ENCODE measurements around the gene CLEC4C.

DNA sequence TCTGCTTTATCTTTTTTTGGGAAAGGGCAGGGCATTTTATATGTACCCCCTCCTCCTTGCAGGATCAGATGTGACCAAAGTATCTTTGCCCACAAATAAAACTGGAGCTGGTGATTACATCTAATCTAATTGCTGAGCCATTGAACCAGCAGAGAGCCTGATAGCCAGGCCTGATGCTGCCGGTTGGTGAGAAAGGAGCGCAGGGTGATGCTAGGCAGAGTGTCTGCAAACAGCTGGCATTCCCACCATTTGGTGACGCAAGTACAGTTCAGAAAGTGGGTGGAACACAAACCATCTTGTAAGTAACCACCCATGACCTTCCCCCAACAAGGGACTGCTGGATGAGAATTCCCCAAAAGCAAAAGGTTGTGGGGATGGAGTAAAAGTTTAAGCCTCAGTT, 23.2 kb downstream of the CLEC4C start:
- TF ChIP-seq, protein P1, sequence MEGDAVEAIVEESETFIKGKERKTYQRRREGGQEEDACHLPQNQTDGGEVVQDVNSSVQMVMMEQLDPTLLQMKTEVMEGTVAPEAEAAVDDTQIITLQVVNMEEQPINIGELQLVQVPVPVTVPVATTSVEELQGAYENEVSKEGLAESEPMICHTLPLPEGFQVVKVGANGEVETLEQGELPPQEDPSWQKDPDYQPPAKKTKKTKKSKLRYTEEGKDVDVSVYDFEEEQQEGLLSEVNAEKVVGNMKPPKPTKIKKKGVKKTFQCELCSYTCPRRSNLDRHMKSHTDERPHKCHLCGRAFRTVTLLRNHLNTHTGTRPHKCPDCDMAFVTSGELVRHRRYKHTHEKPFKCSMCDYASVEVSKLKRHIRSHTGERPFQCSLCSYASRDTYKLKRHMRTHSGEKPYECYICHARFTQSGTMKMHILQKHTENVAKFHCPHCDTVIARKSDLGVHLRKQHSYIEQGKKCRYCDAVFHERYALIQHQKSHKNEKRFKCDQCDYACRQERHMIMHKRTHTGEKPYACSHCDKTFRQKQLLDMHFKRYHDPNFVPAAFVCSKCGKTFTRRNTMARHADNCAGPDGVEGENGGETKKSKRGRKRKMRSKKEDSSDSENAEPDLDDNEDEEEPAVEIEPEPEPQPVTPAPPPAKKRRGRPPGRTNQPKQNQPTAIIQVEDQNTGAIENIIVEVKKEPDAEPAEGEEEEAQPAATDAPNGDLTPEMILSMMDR (IDR thresholded peaks at IDR 0.05; ENCODE audit: low read depth, low read length, poor library complexity, severe bottlenecking), result no peak
- no peak for TF ChIP-seq EZH2phosphoT487 (IDR thresholded peaks at IDR 0.05; ENCODE audit: borderline replicate concordance, low read length)
